Esophagus squamous epithelium (tissue), 5 donors: ENCODE data around the gene CYP2C18. TPM values are rescaled to one million over a fixed set of nuclear protein-coding genes. Genes with fewer than 3 reads are reported as not detected.
A peak's percentile ranks its signal among the peaks of the same experiment; 100 is the strongest.
"Not testable (repeated sequence)": the region's sequence is repeated elsewhere in the genome, so short reads cannot be mapped to it uniquely, and the experiment has no call there.

Experiments
- DNase-seq: peaks from one replicate; lab custom pipeline; 2025; lab: John Stamatoyannopoulos, UW
- H3K27ac ChIP-seq, 4 donors: fragments of 200-600 bp; sonication (generic); one replicate each; pipeline ENCODE4 v1.5.1; 2016 to 2019; ENCODE audit warnings: mild to moderate bottlenecking in 1 of 4
- H3K27me3 ChIP-seq, 4 donors: fragments of 200-600 bp; sonication (generic); 1 replicate in 3 of 4; 2 replicates in 1 of 4; pipeline versions ENCODE4 v1.5.1 to v1.6.0; 2017 to 2021; ENCODE audit warnings: antibody characterized with exemption in 1 of 4
- H3K36me3 ChIP-seq, 3 donors: fragments of 200-600 bp; sonication (generic); one replicate each; pipeline ENCODE4 v1.5.1; 2016 to 2019
- H3K4me1 ChIP-seq, 3 donors: fragments of 200-600 bp; sonication (generic); one replicate each; pipeline ENCODE4 v1.5.1; 2017 to 2019
- H3K4me3 ChIP-seq, 4 donors: fragments of 200-600 bp; sonication (generic); 1 replicate in 3 of 4; 2 replicates in 1 of 4; pipeline ENCODE4 v1.5.1; 2016 to 2019; ENCODE audit warnings: mild to moderate bottlenecking in 2 of 4, moderate library complexity in 1 of 4
- H3K9me3 ChIP-seq, 3 donors: fragments of 200-600 bp; sonication (generic); one replicate each; pipeline ENCODE4 v1.5.1; 2016 to 2019
- CTCF ChIP-seq, 6 experiments: fragments of 450-650 bp in 4 of 6; fragments of 200-600 bp in 2 of 6; sonication (generic) in 2 of 6; IDR thresholded peaks; one replicate each; pipeline ENCODE4 v1.5.1; 2016 to 2019; ENCODE audit warnings: antibody characterized with exemption in 6 of 6, mild to moderate bottlenecking in 4 of 6, moderate library complexity in 4 of 6
- POLR2A ChIP-seq, 4 donors: fragments of 450-650 bp; IDR thresholded peaks; one replicate each; pipeline ENCODE4 v1.6.1; 2017; ENCODE audit warnings: antibody characterized with exemption in 4 of 4, mild to moderate bottlenecking in 4 of 4, moderate library complexity in 3 of 4
- WGBS, 2 donors: methylation state at CpG; one replicate each; pipeline ENCODE4 v1.1.5; 2018; 5-methylcytosine and 5-hydroxymethylcytosine counted together
- intact Hi-C: fragments of 100-400 bp; cut with DNase I; formaldehyde crosslinking; loops from one replicate; pipeline ENCODE4 v1.15.0; 2022
- total RNA-seq, 4 donors: library from RNA; depleted of rRNA; stranded (reverse); fragments of >200 nt; gene quantifications; one replicate each; pipeline ENCODE4 v1.1.0, GENCODE V29; 2016
- donor health status: DM: yes; HTN: yes; CAD: no.

The CYP2C18 gene
- total RNA-seq, 4 donors from 2014 or later, result 28.0 to 53.5 (median 39.8) TPM

DNA sequence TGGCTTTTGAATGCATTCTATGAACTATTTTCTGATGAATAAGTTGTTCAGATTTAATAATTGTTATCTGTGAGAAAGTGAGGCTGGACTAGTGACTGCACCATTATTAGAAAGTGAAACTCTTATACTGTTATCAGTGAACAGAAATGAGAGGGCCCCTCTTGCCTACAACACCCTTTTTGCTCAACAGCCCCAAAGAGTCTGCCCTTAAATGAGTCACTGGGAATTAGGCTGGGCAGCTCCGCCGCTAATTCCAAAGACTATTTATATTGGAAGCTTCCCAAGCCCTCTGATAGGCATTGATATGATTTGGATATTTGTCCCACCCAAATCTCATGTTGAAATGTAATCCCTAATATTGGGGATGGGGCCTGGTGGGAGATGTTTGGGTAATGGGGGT lies 7.0 kb upstream of the CYP2C18 start:
- 26 to 82% methylated on average over 2 of the region's 2 CpGs for WGBS, 2 donors
- TF ChIP-seq CTCF (IDR thresholded peaks at IDR 0.05) (no peak), POLR2A (IDR thresholded peaks at IDR 0.05) (no peak)
- Histone ChIP-seq H3K4me3 (no peak overlapping the region), H3K27ac (no peak overlapping the region), H3K9me3 (no peaks in the 10 kb centered on the region), H3K36me3 (no peaks in the 10 kb centered on the region), H3K27me3 (no peaks in the 10 kb centered on the region), H3K4me1 (peaks cover 0 to 18% (median 0%) of the 10 kb centered on the region in 3 donors)
- DNase-seq, result no peak
- intact Hi-C loops, result no loop called here

- TF ChIP-seq POLR2A (IDR thresholded peaks at IDR 0.05) (no peak), CTCF (IDR thresholded peaks at IDR 0.05) (peak in 4 of 6 experiments; percentile 24 to 48 (median 26))
- Histone ChIP-seq H3K4me1 (peaks cover 0 to 30% (median 0%) of the 10 kb centered on the region in 3 donors), H3K36me3 (no peaks in the 10 kb centered on the region), H3K27ac (no peak overlapping the region), H3K4me3 (no peak overlapping the region), H3K27me3 (no peaks in the 10 kb centered on the region), H3K9me3 (no peaks in the 10 kb centered on the region)
- intact Hi-C loops, result no loop called here
- no peak for DNase-seq
Measured at GRCh38 chr10:94677691-94678090, 5.8 kb upstream of the CYP2C18 start.

DNA sequence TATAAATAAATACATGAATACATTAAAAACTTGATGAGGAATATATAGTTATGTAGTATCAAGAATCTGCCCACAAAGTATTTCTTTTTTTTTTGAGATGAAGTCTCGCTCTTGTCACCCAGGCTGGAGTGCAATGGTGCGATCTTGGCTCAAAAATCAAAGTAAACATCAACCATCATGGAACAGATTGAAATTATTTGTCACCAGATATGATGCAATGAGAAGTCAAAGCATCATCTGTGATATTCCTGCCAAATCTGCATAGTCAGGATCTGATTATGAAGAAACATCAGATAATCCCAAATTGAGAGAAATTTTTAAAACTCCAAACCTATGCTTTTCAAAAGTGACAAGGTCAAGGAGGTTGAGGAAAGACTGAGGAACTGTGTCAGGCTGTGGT lies 5.1 kb upstream of the CYP2C18 start:
- intact Hi-C loops, result no loop called here
- DNase-seq, result no peak
- Histone ChIP-seq H3K27me3 (no peaks in the 10 kb centered on the region), H3K36me3 (no peaks in the 10 kb centered on the region), H3K27ac (no peak overlapping the region), H3K4me3 (no peak overlapping the region), H3K9me3 (no peaks in the 10 kb centered on the region), H3K4me1 (peaks cover 0 to 35% (median 0%) of the 10 kb centered on the region in 3 donors)
- TF ChIP-seq POLR2A (IDR thresholded peaks at IDR 0.05) (no peak), CTCF (IDR thresholded peaks at IDR 0.05) (no peak)
- WGBS, 2 donors, result 87 to 98% methylated on average over 2 of the region's 2 CpGs

DNA sequence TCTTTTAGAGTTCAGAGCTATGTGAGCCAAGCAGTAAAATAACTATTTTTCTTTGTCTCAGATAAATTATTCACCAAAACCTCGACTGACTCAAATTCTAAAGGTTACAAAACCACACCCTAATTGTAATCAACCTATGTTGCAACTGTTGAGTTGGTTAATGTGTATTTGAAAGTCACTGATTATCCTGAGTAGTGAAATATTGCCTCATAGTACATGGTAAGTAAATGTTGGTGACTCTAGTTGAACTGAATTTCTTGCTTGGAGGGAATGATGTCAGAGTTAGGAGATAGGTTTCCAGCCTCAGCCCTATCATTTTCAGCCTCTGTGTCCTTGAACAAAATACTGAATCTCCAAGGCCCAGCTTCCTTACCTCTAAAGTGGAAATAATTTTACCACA lies 3.0 kb upstream of the CYP2C18 start:
- WGBS, 2 donors, result 7 to 11% methylated on average over 1 of the region's 1 CpG
- Histone ChIP-seq H3K36me3 (no peaks in the 10 kb centered on the region), H3K27ac (peak overlapping the region in 3 of 4 donors; percentile 48 to 84 (median 61)), H3K4me1 (peaks cover 0 to 35% (median 0%) of the 10 kb centered on the region in 3 donors), H3K9me3 (no peaks in the 10 kb centered on the region), H3K27me3 (no peaks in the 10 kb centered on the region), H3K4me3 (no peak overlapping the region)
- TF ChIP-seq CTCF (IDR thresholded peaks at IDR 0.05) (no peak), POLR2A (IDR thresholded peaks at IDR 0.05) (no peak)
- intact Hi-C loops, result no loop called here
- DNase-seq, result no peak

GRCh38 chr10:94682636-94683035 lies 893 bp upstream of the CYP2C18 start:
- H3K9me3 ChIP-seq, H3K36me3 ChIP-seq, H3K27me3 ChIP-seq, H3K4me3 ChIP-seq, DNase-seq, intact Hi-C loops: not testable (repeated sequence)
- 56 to 71% methylated on average over 4 of the region's 4 CpGs for WGBS, 2 donors
- Histone ChIP-seq H3K27ac (peak overlapping the region in 3 of 4 donors; percentile 69 to 84 (median 77)), H3K4me1 (peaks cover 0 to 45% (median 0%) of the 10 kb centered on the region in 3 donors)
